ENCODE data around the gene FKBP14.

The FKBP14 gene

DNA sequence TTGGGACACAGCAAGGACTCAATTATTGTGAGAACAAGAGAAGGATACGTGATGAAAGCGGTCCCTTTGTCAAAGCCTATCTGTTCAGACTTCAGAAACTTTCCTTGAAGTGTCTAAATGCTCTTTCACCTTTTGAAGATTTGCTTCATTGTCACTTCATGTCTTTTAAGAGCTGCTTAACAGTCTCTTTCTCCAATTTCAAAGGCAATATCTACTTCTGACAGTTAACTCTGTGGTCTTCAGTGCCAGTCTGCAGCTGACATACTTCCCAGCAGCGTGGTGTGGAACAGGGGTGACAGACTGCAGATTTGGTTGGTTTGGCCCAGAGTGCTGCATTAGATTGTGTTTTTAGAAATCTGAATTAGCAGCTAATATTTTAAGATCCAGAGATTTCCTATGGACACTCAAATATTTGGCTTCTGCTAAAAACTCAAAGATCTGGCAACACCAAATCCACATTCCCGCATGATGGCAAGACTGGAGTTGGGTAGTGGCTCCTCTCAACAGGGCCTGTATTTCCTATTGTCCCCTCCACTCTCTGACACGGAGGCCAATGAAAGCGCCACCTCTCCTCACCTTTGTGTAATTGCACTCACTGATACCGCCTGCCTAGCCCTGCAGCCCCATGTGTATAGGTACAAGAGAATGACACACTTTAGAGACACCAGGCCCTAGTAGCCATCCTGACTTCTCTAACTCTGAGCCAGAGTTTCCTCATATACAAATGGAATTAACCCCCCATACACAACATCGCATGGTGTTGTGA is 48.4 kb downstream of the FKBP14 start:
- TF ChIP-seq, protein P1, sequence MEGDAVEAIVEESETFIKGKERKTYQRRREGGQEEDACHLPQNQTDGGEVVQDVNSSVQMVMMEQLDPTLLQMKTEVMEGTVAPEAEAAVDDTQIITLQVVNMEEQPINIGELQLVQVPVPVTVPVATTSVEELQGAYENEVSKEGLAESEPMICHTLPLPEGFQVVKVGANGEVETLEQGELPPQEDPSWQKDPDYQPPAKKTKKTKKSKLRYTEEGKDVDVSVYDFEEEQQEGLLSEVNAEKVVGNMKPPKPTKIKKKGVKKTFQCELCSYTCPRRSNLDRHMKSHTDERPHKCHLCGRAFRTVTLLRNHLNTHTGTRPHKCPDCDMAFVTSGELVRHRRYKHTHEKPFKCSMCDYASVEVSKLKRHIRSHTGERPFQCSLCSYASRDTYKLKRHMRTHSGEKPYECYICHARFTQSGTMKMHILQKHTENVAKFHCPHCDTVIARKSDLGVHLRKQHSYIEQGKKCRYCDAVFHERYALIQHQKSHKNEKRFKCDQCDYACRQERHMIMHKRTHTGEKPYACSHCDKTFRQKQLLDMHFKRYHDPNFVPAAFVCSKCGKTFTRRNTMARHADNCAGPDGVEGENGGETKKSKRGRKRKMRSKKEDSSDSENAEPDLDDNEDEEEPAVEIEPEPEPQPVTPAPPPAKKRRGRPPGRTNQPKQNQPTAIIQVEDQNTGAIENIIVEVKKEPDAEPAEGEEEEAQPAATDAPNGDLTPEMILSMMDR (IDR thresholded peaks at IDR 0.05; ENCODE audit: poor library complexity, severe bottlenecking) = no peak
- no peak for ATAC-seq (ENCODE audit: low read depth)
- Histone ChIP-seq H3K4me3 (ENCODE audit: severe bottlenecking) (no peak overlapping the region), H3K9me3 (ENCODE audit: severe bottlenecking) (no peaks in the 10 kb centered on the region), H3K27me3 (ENCODE audit: insufficient read depth, poor library complexity, severe bottlenecking) (no peaks in the 10 kb centered on the region), H3K36me3 (ENCODE audit: low read depth) (peaks cover 19% of the 10 kb centered on the region), H3K4me1 (ENCODE audit: insufficient read depth, poor library complexity, severe bottlenecking) (no peaks in the 10 kb centered on the region), H3K27ac (ENCODE audit: poor library complexity, severe bottlenecking) (no peak overlapping the region)
- DNase-seq (ENCODE audit: low spot score) = no peak

DNA sequence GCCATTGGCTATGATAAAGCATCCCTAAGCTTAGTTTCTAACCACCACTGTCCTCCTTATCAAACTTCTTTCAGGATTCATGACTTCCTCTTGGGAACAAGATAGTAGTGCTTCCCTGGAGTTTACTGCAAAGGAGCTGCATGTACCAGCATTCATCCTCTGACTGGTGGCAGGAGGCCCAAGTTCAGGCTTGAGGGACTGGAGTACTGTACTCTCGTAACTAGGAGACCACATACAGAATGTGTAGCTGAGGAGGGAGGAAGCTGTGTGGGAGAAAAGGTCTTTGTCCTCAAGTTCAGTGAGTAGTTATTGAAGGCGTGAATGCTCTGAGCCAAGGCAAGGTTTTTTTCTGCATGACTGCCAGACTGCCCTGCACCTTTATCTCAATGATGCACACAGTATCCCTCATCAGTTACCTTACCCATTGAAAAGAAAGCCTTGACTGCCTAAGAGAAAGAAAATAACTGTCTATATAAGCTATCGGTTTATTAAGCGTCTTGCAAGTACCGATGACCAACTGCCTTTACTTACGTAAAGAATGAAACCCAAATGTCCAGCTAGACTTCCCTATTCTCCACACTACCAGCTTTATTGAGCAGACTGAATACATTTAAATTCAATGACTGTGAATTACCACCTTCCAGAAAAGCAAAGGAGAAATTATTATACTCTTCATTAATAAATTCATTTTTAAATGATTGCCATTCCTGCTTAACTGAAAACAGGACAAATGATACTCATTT is 49.7 kb downstream of the FKBP14 start:
- TF ChIP-seq, protein P1 (IDR thresholded peaks at IDR 0.05; ENCODE audit: poor library complexity, severe bottlenecking) = no peak
- ATAC-seq (ENCODE audit: low read depth) (no peak), DNase-seq (ENCODE audit: low spot score) (no peak)
- no peaks in the 10 kb centered on the region for H3K9me3 ChIP-seq (ENCODE audit: severe bottlenecking)
- no peak overlapping the region for H3K27ac ChIP-seq (ENCODE audit: poor library complexity, severe bottlenecking)
- no peak overlapping the region for H3K4me3 ChIP-seq (ENCODE audit: severe bottlenecking)
- H3K36me3 ChIP-seq (ENCODE audit: low read depth) = peaks cover 21% of the 10 kb centered on the region
- H3K4me1 ChIP-seq (ENCODE audit: insufficient read depth, poor library complexity, severe bottlenecking) = no peaks in the 10 kb centered on the region
- H3K27me3 ChIP-seq (ENCODE audit: insufficient read depth, poor library complexity, severe bottlenecking) = no peaks in the 10 kb centered on the region

DNA sequence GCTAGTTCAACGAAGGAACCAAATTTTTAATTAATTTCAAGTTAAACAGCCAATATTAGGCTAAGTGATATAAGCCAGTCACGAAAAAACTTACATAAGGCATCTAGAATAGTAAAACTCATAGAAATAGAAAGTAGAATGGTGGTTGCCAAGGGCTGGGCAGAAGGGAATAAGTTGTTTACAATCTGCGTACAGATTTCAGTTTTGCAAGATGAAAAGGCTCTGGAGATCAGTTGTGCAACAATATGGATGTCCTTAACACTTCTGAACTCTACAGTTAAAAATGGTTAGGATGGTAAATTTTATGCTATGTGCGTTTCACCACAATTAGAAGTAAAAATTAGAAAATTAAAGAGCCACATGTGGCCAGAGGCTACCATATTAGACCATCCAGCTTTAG is 50.2 kb downstream of the FKBP14 start:
- no peak for ATAC-seq (ENCODE audit: low read depth)
- TF ChIP-seq, protein P1 (IDR thresholded peaks at IDR 0.05; ENCODE audit: poor library complexity, severe bottlenecking) = no peak
- no peak overlapping the region for H3K27ac ChIP-seq (ENCODE audit: poor library complexity, severe bottlenecking)

DNA sequence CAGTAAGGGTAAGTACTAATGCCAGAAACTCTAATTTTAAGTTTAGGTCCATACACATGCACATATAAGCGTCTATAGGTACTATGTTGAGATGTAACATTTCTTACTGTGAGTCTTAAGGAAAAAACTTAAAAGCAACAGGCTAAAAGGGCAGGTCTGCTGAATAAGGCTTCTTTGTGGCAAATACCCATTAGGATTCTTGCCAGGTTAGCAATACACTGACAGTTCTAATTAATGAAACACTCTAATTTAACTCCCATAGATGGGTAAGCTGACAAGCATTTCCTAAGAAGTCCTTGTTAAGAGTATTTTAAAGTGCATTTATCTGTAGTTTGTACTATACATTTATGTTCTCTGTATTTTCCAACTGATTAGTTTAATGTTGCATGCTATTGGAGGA is 50.9 kb downstream of the FKBP14 start:
- Histone ChIP-seq H3K9me3 (ENCODE audit: severe bottlenecking) (no peaks in the 10 kb centered on the region), H3K36me3 (ENCODE audit: low read depth) (peaks cover 21% of the 10 kb centered on the region), H3K4me3 (ENCODE audit: severe bottlenecking) (no peak overlapping the region), H3K27me3 (ENCODE audit: insufficient read depth, poor library complexity, severe bottlenecking) (no peaks in the 10 kb centered on the region), H3K4me1 (ENCODE audit: insufficient read depth, poor library complexity, severe bottlenecking) (no peaks in the 10 kb centered on the region), H3K27ac (ENCODE audit: poor library complexity, severe bottlenecking) (no peak overlapping the region)
- TF ChIP-seq, protein P1 (IDR thresholded peaks at IDR 0.05; ENCODE audit: poor library complexity, severe bottlenecking) = no peak
- ATAC-seq (ENCODE audit: low read depth) (no peak), DNase-seq (ENCODE audit: low spot score) (no peak)

More for the DNA sequence above, 50.2 kb downstream of the FKBP14 start:
- DNase-seq (ENCODE audit: low spot score) = no peak
- H3K4me1 ChIP-seq (ENCODE audit: insufficient read depth, poor library complexity, severe bottlenecking) = no peaks in the 10 kb centered on the region
- H3K27me3 ChIP-seq (ENCODE audit: insufficient read depth, poor library complexity, severe bottlenecking) = no peaks in the 10 kb centered on the region
- no peaks in the 10 kb centered on the region for H3K9me3 ChIP-seq (ENCODE audit: severe bottlenecking)
- peaks cover 21% of the 10 kb centered on the region for H3K36me3 ChIP-seq (ENCODE audit: low read depth)
- no peak overlapping the region for H3K4me3 ChIP-seq (ENCODE audit: severe bottlenecking)
